ENCODE data around the gene NEK4.
"Not testable (repeated sequence)": the region's sequence is repeated elsewhere in the genome, so short reads cannot be mapped to it uniquely, and the experiment has no call there.

The NEK4 gene

DNA sequence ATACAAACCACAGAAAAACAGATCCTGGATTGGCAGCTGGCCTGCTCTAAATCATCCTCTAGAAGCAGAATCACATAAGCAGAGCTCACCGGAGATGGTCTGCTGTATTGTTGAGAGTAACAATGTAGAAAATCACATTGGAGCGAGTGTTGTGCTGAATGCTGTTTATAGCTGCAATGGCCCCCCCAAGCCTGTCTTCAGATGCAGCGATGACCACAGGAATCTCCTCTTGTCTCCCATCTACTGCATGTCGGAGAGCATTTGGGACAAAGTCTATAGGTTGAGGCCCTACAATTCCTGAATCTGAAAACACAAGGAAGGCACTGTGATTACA lies 73.1 kb downstream of the NEK4 start:
- no peak for DNase-seq (ENCODE audit: low read depth, low spot score)

DNA sequence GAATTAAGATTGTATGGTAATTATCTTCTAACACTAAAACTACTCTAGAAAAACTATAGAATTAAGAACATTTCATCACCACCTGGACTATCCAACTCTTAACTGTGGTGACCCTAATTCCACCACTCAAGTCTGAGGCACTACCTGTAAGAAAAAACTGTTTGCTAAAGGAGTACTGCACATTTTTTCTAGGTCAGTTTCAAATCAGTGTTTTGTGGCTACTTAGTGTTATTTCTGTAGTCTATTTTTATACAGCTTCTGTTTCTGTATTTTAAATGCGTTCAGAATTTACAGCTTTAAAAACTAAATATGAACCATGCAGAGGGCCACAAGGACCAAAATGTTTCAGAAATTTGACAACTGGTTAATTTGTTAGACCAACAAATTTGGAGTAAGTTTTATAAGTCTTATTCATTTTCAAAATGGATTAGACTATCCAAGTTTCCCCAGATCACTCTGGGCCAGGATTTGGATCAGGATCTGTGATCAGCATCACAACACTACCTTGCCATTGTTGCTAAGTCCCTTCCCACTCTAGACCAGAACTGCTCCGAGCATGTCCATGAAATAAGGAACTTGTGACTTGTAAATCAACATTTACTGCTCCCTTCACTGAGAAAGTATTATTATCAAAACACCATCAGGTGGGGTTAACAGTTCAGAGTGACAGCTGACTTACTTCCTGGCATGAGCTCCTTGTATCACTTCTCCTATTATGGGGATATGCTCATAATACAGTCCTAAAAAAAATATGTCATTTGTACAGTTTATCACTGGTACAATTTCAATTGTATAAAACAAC lies 73.7 kb downstream of the NEK4 start:
- DNase-seq (ENCODE audit: low read depth, low spot score) = no peak

DNA sequence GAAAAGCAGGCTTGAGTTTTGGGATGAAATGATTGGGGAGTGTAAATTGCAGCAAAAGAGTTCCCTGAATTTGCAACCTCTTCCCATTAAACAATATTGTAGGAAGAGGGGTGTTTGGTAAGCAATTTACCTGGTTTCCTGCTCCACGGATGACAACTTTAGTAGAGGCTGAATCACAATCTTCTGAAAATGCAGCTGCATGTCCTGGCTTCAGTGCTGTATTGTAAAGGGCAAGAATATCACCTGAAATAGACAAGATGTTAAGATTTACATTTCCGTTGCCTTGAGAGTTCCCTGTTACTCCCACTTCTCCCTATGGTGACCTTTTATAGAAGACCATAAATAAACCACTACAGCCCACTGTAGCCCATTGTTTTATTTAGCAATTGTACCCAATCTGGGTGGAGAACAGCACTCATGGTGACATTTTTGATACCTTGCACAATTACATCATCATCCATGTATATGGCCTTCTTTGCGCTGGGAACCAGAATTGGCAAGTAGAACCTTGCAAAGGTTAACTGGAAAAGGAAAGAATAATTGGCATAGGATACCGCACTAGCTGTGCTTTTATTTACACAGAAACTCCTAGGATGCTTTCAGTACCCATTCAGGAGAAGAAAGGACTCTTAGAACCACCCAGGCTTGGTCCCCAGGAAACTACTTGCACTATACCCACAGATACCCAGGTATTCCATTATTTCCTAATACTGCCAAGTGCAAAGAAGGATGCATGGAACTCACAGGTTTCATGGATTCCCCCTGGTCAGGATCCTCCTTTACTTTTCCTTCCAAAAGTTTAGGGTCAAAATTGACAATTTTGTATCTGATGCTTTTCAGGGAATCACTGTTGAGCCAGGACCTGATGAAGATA lies 74.7 kb downstream of the NEK4 start:
- DNase-seq (ENCODE audit: low read depth, low spot score) = no peak

DNA sequence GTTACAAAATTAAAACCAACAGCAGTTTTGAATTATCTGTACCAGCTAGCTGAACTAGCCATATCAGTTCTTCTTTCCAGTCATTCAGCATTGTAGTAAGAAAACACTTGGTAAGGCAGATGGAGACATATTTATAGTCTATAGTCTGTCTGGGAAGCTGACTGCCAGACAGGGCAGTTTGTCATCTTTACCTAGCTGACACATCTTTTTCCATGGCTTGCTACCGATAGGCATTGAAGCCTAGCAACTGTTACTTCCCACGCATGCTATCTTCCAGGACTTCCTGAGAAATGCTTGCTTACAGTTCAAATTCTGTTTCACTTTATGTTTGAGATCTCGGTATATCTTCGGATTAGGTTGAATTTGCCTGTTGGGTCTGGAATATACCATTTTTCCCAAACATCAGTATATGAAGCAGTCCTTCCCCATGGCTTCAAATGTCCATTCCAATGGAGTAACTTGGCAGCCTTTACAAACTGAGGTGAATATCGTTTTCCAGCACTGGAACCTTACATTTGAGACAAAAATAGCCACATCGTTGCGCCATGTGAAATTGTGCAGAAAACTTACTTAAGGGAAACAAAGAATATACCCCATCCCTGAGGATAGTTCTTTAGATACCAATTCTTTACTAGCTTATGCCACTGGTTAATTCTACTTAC lies 76.1 kb downstream of the NEK4 start:
- DNase-seq (ENCODE audit: low read depth, low spot score) = no peak

DNA sequence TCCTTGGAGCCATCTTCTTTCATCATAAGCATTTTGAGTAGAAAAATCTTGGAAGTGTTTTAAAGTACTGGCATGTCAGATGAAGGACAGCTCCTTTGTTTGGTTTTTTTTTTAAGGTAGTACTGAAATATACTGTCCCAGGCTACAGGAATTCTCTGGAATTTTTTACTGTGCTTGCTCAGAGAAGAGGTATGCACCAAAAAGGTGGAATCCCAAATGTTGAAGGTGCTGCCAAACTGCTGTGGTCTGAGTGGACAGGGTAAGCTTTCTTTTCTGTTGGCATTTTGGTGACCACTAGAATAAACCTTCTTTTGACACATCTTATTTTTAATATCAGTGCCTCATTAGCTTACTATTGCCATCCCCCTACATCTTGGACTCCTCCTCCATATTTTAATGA lies 77.7 kb downstream of the NEK4 start:
- no peak for DNase-seq (ENCODE audit: low read depth, low spot score)

DNA sequence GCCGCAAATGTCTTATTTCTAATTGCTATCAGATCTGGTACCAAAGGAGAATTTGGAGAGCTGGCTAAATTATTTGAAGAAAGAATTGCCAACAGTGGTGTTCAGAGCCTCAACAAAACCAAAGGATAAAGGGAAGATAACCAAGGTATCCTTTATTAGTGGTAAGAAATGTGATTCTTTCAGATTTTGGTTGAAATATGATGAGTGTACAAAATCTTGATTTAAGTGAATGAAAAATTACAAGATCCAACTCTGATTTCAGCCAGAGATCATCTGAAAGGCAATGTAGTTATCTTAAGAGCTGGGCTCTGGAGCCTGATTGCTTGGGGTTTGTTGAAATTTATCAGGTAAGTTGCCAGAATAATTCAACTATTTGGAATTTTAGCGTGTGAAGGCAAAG lies 80.2 kb downstream of the NEK4 start:
- DNase-seq (ENCODE audit: low read depth, low spot score) = no peak

DNA sequence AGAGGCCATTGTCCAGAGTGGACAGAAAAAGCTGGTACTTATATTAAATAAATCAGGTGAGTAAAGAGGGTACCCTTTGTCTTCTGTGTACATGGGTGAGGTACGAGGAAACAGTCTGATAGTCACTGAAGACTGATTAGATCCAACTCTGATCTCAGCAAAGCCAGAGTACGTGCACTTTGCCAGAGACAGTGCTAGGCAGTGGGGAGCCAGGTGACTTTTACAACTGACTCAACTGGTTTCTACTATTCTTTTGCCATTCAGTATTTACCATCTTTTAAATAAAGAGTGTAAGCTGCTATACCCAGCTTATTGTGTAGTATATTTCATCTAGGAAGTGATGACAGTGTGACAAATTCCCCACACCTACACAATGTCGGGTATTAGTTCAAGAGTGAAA lies 81.6 kb downstream of the NEK4 start:
- no peak for DNase-seq (ENCODE audit: low read depth, low spot score)

DNA sequence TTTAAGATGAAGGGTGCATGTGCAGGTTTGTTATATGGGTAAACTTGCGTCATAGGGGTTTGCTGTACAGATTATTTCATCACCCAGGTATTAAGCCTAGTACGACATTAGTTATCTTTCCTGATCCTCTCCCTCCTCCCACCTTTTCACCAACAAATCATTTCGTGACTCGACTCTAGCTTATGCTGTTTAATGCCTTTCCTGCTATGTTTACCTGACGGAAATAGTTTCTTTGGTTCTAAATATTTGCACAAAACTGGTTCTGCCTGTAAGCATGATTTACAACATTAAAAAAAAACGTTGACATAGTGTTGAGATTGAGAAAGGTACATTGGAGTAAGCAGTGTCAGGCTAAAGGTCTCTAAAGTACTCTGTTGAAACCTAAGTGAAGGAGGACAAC lies 82.5 kb downstream of the NEK4 start:
- DNase-seq (ENCODE audit: low read depth, low spot score) = no peak

DNA sequence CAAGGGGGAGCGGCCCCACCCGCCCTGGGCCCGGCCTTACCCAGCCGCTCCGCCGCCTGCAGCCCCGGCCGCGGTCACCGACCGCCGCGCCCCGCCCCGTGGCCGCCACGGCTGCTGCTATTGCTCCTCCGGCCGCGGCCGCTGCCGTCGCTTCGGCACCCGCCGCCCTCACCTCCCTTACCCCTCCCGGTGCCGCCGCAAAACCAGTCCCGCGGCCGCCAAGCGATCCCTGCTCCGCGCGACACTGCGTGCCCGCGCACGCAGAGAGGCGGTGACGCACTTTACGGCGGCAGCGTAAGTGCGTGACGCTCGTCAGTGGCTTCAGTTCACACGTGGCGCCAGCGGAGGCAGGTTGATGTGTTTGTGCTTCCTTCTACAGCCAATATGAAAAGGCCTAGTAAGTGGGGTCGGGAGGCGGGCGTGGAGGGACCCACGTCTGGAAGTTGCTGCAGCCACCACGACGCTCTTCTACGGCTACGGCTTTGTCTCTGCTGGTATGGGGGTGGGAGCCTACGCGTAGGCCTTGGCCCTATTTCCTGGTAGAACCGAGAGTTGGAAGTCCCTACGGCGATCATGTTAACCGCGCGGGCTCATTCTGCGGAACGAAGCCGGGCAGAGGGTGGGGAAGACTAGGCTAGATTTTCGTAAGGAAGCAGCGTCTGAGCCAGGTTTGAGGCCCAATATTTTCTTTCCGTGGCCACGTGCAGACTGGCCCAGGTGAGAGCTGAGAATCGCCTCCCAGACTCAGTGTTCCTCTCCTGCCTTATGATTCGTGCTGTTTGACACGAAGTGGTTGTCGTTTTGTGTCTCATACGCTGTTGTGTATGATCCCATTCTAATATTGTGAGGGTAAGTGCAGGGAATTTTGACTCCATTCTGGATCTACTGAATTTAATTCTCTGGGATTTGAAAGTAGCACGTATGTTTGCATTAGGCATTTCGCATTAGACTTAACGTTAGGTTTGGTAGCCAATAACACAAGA lies 84.7 kb downstream of the NEK4 start, which contains the start of the genes GNL3 and PBRM1:
Gene GNL3 (plus strand): TSS at position 324 of the 983 bp plus-strand sequence. CDS start 61 bp downstream, at position 385.
Gene PBRM1 (minus strand): TSS at position 205 of the 983 bp plus-strand sequence.
- peak; percentile 95 for DNase-seq (ENCODE audit: low read depth, low spot score)

DNA sequence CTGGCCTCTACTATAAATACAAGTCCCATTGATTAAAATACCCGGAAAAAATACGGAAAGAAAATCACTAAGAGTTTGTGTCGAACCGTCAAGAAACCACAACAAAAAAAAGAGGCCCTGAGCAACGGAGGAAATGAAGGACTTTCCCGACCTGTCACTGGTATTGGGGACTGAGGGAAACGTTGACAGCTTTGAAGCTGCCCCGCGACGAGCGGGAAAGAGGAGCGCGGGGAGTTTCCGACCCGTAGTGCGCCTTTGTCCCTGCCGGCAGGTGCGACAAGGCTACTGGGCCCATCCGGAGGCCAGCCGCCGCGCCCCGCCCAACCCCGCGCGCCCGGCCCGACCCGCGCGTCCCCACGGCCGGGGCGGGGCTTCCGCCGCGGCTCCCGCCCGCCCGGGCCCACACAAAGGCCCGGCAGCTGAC lies 85.4 kb downstream of the NEK4 start:
- peak; percentile 83 for DNase-seq (ENCODE audit: low read depth, low spot score)

DNA sequence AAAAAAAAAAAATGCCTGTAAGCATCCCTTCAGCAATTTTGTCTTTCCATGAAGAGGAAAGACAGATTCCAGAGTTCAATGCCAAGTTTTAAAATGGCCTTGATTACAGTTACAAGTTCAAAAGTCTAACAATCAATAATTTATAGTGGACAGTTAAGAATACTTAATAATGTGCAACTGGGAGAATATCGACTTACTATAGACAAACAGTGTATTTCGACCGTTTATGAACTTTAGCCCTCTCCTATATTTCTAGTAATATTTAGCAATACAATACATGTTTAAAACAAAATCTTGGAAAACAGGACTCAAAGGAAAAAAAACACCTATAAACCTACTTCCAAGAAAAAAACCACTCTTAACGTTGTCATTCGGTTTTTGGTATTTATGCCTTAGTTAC lies 86.6 kb downstream of the NEK4 start:
- no peak for DNase-seq (ENCODE audit: low read depth, low spot score)

DNA sequence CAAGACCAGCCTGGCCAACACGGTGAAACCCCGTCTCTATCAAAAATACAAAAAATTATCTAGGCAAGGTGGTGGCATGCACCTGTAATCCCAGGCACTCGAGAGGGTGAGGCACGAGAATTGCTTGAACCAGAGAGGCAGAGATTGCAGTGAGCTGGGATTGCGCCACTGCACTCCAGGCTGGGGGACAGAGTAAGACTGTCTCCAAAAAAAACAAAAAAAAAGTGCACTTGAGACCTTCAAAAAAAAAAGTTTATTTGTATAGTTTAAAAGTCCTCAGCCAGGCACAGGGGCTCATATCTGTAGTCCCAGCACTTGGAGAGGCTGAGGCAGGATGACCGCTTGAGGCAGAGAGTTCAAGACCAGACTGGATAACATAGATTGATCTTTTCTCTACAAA lies 87.1 kb downstream of the NEK4 start:
- no peak for DNase-seq (ENCODE audit: low read depth, low spot score)

DNA sequence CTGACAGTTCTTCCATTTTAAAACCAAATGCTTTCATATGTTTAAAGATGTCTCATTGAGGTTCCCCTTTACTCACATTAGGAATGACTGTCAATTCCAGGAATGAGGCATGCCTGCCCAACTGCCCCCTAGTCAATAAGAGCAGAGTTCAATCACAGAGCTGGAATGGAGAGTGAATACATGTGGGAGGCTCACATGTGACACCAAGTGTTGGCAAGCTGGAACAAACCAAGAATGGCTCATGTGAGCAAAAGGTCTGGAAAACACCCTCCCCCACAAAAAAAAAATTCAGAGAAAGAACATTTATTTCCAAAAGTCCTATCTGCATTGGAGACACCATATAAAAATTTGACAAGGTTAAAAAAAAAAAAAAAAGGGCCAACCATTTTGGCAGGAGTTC lies 88.7 kb downstream of the NEK4 start:
- DNase-seq (ENCODE audit: low read depth, low spot score) = peak; percentile 4

DNA sequence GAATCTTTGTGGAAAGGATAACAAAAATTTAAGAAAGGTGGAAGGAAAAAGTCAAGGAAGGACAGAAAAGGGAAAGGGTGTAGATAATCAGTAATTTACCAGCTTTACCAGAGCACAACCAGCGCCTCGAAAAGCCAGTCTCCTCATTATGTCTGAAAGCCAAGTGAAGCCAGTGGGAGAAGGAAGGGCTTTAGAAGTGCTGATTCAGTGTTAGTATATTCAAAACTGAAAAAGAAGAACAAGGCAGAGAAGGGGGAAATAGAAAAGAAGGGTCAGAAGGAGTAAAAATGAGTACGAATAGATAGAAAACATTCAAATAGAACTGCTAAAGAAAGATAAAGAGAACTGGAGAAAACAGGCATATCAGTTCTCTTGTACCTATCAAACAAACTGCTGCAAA lies 89.1 kb downstream of the NEK4 start:
- no peak for DNase-seq (ENCODE audit: low read depth, low spot score)

DNA sequence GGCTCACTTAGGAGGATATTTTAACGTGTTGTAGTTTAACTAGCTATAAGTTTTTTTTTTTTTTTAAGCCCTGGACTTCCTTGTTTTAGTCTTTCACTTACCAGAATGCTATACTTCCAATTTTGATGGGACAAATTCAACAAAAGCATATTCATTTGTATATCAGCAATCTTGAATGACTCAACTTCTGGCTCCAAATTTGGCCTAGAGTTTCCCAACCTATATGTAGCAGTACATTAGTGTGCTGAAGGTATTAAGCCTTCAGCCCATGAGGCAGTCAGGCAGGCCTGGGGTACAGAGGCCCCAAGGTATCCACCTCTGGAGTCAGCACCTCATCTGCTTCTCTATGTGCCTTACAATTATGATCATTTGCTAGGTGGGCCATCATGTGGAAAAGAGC lies 90.9 kb downstream of the NEK4 start:
- no peak for DNase-seq (ENCODE audit: low read depth, low spot score)

DNA sequence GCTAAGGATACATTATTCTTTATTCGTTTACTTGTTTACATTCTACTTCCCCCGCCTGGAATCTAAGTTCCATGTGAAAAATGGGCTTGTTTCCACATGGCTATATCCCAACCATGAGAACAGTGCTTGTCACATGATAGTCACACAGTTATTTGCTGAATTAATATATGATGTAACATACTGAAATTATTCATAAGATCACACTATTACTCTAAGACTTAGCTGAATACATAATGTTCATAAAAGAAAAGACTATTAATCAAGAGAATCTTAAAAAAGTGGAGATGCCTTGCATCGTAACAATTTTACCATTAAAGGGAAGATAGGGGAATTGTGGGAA lies 91.6 kb downstream of the NEK4 start:
- no peak for DNase-seq (ENCODE audit: low read depth, low spot score)

DNA sequence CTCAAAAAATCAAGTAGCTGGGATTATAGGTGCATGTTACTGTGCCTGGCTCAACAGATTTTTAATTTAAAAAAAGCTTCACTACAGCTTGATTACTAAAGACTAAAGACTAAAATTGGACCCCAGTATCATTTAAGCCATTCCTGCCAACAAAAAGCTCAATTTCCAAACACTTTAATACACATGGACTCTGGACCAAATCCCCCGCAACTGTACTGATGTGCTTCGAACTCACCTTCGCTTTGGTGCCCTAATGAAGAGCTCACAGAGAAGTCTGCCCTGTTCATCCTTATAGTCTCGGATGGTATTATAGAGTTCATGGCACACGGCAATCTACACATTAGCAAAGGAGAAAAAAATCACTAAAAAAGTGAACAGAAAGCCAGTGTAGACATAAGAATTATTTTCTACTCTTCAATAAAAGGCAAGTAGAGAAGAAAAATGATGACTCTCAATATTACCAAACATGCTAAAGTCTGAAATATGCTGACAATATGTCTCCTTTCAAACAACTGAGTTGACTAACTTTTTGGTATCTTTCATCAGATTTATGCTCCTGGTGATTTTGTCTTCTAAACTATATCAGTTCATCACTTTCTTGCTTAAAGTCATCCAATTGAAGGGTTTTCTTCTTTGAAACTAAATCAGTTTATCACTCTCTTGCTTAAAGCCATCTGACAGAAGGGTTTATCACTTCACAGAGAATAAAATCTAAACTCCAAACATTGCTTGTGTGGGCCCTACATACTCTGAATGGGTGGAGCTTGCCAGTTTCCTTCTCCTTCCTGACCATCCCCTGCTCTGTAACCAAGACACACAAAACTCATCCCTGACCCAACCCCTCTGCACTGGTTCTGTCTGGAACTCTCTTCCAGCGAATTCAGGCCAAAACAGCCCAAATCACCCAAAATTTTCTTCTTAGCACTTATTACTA lies 92.2 kb downstream of the NEK4 start:
- DNase-seq (ENCODE audit: low read depth, low spot score) = no peak

DNA sequence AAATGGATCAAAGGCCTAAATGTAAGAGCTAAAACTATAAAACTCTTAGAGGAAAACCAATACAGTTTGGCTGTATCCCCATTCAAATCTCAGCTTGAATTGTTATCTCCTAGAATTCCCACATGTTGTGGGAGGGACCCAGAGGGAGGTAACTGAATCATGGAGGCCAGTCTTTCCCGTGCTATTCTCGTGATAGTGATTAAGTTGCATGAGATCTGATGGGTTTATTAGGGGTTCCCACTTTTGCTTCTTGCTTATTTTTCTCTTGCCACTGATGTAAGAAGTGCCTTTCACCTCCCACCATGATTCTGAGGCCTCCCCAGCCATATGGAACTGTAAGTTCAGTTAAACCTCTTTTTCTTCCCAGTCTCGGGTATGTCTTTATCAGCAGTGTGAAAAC lies 94.5 kb downstream of the NEK4 start:
- DNase-seq (ENCODE audit: low read depth, low spot score) = not testable (repeated sequence)

DNA sequence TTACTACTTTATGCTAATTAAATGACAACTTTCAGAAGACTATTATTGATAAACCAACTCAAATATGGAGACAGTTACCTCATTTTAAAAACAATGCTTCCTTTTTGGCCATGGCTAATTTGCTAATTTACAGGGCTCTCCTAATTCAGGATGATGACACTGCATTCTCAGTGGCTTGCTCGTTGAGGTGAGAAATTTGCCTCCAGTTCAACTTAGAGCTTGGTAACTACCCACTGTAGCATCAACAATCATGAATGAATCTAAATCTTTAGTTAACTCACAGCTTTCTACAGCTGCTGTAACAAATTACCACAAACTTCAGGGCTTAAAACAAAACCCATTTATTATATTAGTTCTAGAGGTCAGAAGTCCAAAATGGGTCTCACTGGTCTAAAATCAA lies 99.1 kb downstream of the NEK4 start:
- no peak for DNase-seq (ENCODE audit: low read depth, low spot score)
